Smooth muscle cell (in vitro differentiated cells): ENCODE data around the gene ANKHD1. TPM values are rescaled to one million over a fixed set of nuclear protein-coding genes. Genes with fewer than 3 reads are reported as not detected.

Experiments used
- DNase-seq: peaks from one replicate; lab custom pipeline; 2025; ENCODE audit not compliant: unreplicated experiment; lab: John Stamatoyannopoulos, UW
- H2AFZ ChIP-seq: fragments of 200-600 bp; sonication (generic); 2 replicates; pipeline ENCODE4 v1.6.0; 2016; ENCODE audit warnings: antibody characterized with exemption, low read depth, mild to moderate bottlenecking
- H3F3A ChIP-seq: fragments of 200-600 bp; sonication (generic); 2 replicates; pipeline ENCODE4 v1.6.0; 2017; ENCODE audit warnings: antibody characterized with exemption, low read depth
- H3K27ac ChIP-seq: fragments of 200-600 bp; sonication (generic); 2 replicates; pipeline ENCODE4 v1.5.1; 2016; ENCODE audit warnings: low read depth, mild to moderate bottlenecking
- H3K27me3 ChIP-seq: fragments of 200-600 bp; sonication (generic); 2 replicates; pipeline ENCODE4 v1.6.1; 2016; ENCODE audit warnings: low read depth, mild to moderate bottlenecking
- H3K36me3 ChIP-seq: fragments of 200-600 bp; sonication (generic); 2 replicates; pipeline ENCODE4 v1.5.1; 2016; ENCODE audit warnings: low read depth
- H3K4me1 ChIP-seq: fragments of 200-600 bp; sonication (generic); 2 replicates; pipeline ENCODE4 v1.5.1; 2016; ENCODE audit warnings: low read depth
- H3K4me2 ChIP-seq: fragments of 200-600 bp; sonication (generic); 2 replicates; pipeline ENCODE4 v1.6.0; 2016; ENCODE audit warnings: mild to moderate bottlenecking
- H3K4me3 ChIP-seq: fragments of 200-600 bp; sonication (generic); 2 replicates; pipeline ENCODE4 v1.5.1; 2016; ENCODE audit warnings: mild to moderate bottlenecking
- H3K79me2 ChIP-seq: fragments of 200-600 bp; sonication (generic); 2 replicates; pipeline ENCODE4 v1.6.0; 2016; ENCODE audit warnings: low read depth, mild to moderate bottlenecking
- H3K9ac ChIP-seq: fragments of 200-600 bp; sonication (generic); 2 replicates; pipeline ENCODE4 v1.6.0; 2016; ENCODE audit warnings: low read depth
- H3K9me3 ChIP-seq: fragments of 200-600 bp; sonication (generic); replicated peaks from 2 replicates; pipeline ENCODE4 v1.5.1; 2016; ENCODE audit warnings: low read depth
- H4K20me1 ChIP-seq: fragments of 200-600 bp; sonication (generic); 2 replicates; pipeline ENCODE4 v1.6.0; 2016; ENCODE audit warnings: low read depth
- CTCF ChIP-seq: fragments of 200-600 bp; sonication (generic); IDR thresholded peaks from 2 replicates; pipeline ENCODE4 v1.5.1; 2017; ENCODE audit warnings: borderline replicate concordance, mild to moderate bottlenecking, antibody characterized with exemption; ENCODE audit not compliant: insufficient read depth, poor library complexity, severe bottlenecking
- WGBS: methylation state at CpG from one replicate; pipeline ENCODE4 v1.1.7; 2016; ENCODE audit warnings: low lambda C conversion rate; 5-methylcytosine and 5-hydroxymethylcytosine counted together
- polyA plus RNA-seq: library from polyadenylated mRNA; unstranded; fragments of >200 nt; fragmentation: Nextera tagmentation; extraction: Ambion mirVana; gene quantifications from 2 replicates; pipeline ENCODE4 v1.2.1, GENCODE V29; 2016
- total RNA-seq: library from RNA; depleted of rRNA; stranded (reverse); fragments of >200 nt; gene quantifications from 2 replicates; pipeline ENCODE4 v1.2.3, GENCODE V29; 2014

ANKHD1 gene
- total and polyA plus RNA-seq, 2 experiments from 2014 or later, result 37.9 to 56.1 TPM

DNA sequence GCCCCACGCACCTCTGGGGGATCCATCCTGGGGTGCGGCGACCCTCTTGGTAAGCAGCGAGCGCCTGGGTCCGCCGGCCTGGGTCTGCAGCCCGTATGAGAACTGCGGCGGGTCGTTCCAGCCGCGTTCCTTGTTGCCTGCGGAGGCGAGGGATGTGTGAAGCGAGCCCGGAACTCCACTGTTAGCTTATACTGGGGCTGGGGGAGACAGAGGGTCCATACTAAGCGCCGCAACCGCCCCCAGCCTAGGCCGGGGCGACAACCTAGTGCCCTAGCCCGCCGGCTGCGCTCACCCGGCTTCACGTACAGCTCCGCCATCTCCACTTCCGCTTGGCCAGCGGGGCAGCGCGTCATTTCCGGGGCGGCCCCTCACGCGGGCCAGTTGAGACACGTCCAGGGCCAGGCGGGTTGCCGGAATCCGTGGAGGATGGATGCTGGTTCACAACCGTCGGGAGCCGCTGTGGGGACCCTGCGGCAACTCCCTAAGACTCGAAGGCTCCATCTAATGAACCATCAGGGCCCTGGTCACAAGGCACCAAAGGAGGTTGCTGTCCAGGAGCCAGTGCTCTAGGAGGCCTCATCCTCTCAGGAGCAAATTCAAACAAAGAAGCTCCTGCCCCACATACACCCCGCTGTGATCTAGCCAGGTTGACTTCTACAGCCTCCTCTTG lies 155.6 kb downstream of the ANKHD1 start, which contains the start of gene SRA1:
SRA1 (minus strand) TSS at position 338 of the 670 bp plus-strand sequence; CDS start at position 317, 21 bp downstream.
- no peak for TF ChIP-seq CTCF
- DNase-seq, result peak; percentile 67
- peak within 1 kb of the TSS; percentile 100 for H3K4me2 ChIP-seq
- no peaks in the 10 kb centered on the region for H3K36me3 ChIP-seq
- H3K9ac ChIP-seq, result peak within 1 kb of the TSS; percentile 98
- WGBS, result 2% methylated on average over 46 of the region's 46 CpGs
- peak within 1 kb of the TSS; percentile 2 for H2AFZ ChIP-seq
- no peaks in the 10 kb centered on the region for H3F3A ChIP-seq
- no peaks in the 10 kb centered on the region for H3K27me3 ChIP-seq
- H3K4me1 ChIP-seq, result peaks cover 17% of the 10 kb centered on the region
- peak within 1 kb of the TSS; percentile 86 for H3K27ac ChIP-seq
- H3K79me2 ChIP-seq, result peaks cover 47% of the 10 kb centered on the region
- no peaks in the 10 kb centered on the region for H3K9me3 ChIP-seq
- H3K4me3 ChIP-seq, result peak within 1 kb of the TSS; percentile 79
- H4K20me1 ChIP-seq, result peaks cover 38% of the 10 kb centered on the region

DNA sequence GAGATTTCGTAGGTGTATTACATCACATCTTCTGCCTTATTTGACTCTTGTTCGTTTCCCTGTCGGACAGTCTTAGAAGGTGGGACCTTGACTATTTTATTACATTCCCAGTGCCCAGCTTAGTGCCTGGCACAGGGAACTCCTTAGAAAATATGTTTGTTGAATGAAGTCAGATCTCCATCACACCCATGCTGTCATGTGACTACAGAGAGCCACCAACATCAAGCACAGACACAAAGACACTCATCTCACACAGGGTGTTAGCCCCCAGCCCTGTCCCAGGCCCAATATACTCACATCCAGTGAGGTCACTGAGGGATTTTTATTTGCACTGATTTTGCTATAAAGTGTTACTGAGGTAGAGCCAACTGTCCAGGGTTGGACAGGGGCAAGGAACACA lies 156.3 kb downstream of the ANKHD1 start:
- Histone ChIP-seq H3K4me1 (peaks cover 17% of the 10 kb centered on the region), H2AFZ (no peak overlapping the region), H3K9me3 (no peaks in the 10 kb centered on the region), H3K36me3 (no peaks in the 10 kb centered on the region), H3K27ac (peak overlapping the region; percentile 86), H3K4me3 (peak overlapping the region; percentile 79), H4K20me1 (peaks cover 32% of the 10 kb centered on the region), H3F3A (no peaks in the 10 kb centered on the region), H3K79me2 (peaks cover 43% of the 10 kb centered on the region), H3K4me2 (peak overlapping the region; percentile 100), H3K9ac (peak overlapping the region; percentile 98), H3K27me3 (no peaks in the 10 kb centered on the region)
- DNase-seq, result no peak
- TF ChIP-seq CTCF, result no peak
- 96% methylated on average over 3 of the region's 3 CpGs for WGBS

GRCh38 chr5:140558542-140558941 lies 156.9 kb downstream of the ANKHD1 start:
- Histone ChIP-seq H4K20me1 (peaks cover 26% of the 10 kb centered on the region), H2AFZ (no peak overlapping the region), H3K9me3 (no peaks in the 10 kb centered on the region), H3K4me3 (no peak overlapping the region), H3K27me3 (no peaks in the 10 kb centered on the region), H3K79me2 (peaks cover 43% of the 10 kb centered on the region), H3K4me1 (peaks cover 20% of the 10 kb centered on the region), H3K27ac (peak overlapping the region; percentile 86), H3K9ac (no peak overlapping the region), H3F3A (no peaks in the 10 kb centered on the region), H3K4me2 (no peak overlapping the region), H3K36me3 (no peaks in the 10 kb centered on the region)
- 96% methylated on average over 9 of the region's 9 CpGs for WGBS
- DNase-seq, result no peak
- no peak for TF ChIP-seq CTCF

DNA sequence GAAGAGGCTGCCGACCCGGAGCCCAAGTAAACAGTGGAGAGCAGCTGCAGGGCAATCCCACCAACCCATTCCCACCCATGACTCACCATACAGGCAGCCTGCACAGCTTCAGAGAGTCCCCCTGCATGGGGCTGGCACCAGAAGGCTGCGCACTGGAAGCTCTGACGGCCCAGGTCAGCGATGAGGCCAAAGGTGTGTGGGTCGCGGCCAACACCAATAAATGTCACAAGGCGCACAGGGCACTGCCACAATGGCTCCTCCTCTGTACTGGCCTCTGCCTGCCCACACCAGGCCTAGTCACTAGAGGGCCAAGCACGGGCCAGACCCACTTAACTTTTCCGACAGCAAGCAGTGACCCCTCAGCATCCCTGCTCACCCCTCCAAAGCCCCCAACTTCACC lies 158.6 kb downstream of the ANKHD1 start:
- no peak overlapping the region for H3K4me2 ChIP-seq
- H3K27ac ChIP-seq, result no peak overlapping the region
- H2AFZ ChIP-seq, result no peak overlapping the region
- H3F3A ChIP-seq, result no peaks in the 10 kb centered on the region
- no peak overlapping the region for H3K4me3 ChIP-seq
- peaks cover 9% of the 10 kb centered on the region for H4K20me1 ChIP-seq
- WGBS, result 91% methylated on average over 10 of the region's 10 CpGs
- H3K36me3 ChIP-seq, result no peaks in the 10 kb centered on the region
- no peaks in the 10 kb centered on the region for H3K9me3 ChIP-seq
- H3K9ac ChIP-seq, result no peak overlapping the region
- peaks cover 32% of the 10 kb centered on the region for H3K79me2 ChIP-seq
- no peaks in the 10 kb centered on the region for H3K27me3 ChIP-seq
- no peak for TF ChIP-seq CTCF
- peaks cover 18% of the 10 kb centered on the region for H3K4me1 ChIP-seq
- DNase-seq, result no peak
